ENCODE data around the gene CHD6. TPM values are rescaled to one million over a fixed set of nuclear protein-coding genes. Genes with fewer than 3 reads are reported as not detected.

Gene CHD6
- total and polyA plus RNA-seq, 2 of the 13 experiments (the other 11 are each of a cell fraction or from before 2014, with no cell fraction given), result 14.4 to 52.0 TPM

GRCh38 chr20:41538810-41539596, 79.2 kb downstream of the CHD6 start (continued):
- no peak for TF ChIP-seq ZHX2 (IDR thresholded peaks at IDR 0.05; ENCODE audit: low read depth)
- no peak; the same call in 1 of the 2 replicates for TF ChIP-seq ZHX2 (CRISPR knock-in tag; IDR thresholded peaks at IDR 0.05; ENCODE audit: borderline replicate concordance)
- TF ChIP-seq GATA4 (IDR thresholded peaks at IDR 0.05; ENCODE audit: borderline replicate concordance, low read depth), result no peak
- no peak for TF ChIP-seq ZNF260 (CRISPR knock-in tag; IDR thresholded peaks at IDR 0.05; ENCODE audit: borderline replicate concordance, low read depth)
- TF ChIP-seq KDM2A (CRISPR knock-in tag; IDR thresholded peaks at IDR 0.05; ENCODE audit: borderline replicate concordance, low read depth), result peak; percentile 70
- no peak for TF ChIP-seq GZF1 (CRISPR knock-in tag; IDR thresholded peaks at IDR 0.05)
- TF ChIP-seq RERE (CRISPR knock-in tag; IDR thresholded peaks at IDR 0.05; ENCODE audit: low read depth), result no peak
- peak; percentile 85; the same call in 1 of the 2 replicates for TF ChIP-seq ZMYM3 (CRISPR knock-in tag; IDR thresholded peaks at IDR 0.05)
- no peak for TF ChIP-seq HCFC1 (IDR thresholded peaks at IDR 0.05; ENCODE audit: low read depth, low read length)
- TF ChIP-seq ZNF7 (CRISPR knock-in tag; IDR thresholded peaks at IDR 0.05), result peak; percentile 47
- TF ChIP-seq IRF9 (CRISPR knock-in tag; IDR thresholded peaks at IDR 0.05; ENCODE audit: borderline replicate concordance), result no peak

Measured in HepG2 (cell line).